H1 (cell line): ENCODE data around the gene SCN4A. TPM values are rescaled to one million over a fixed set of nuclear protein-coding genes. Genes with fewer than 3 reads are reported as not detected.

Experiments used
- CTCF ChIA-PET: fragments of 300-600 bp; sonication (Branson Sonifier 250); formaldehyde crosslinking; loops from one replicate; lab custom pipeline; 2021; ENCODE audit not compliant: partially characterized antibody; lab: Charles Lee
- POLR2A ChIA-PET: fragments of 300-600 bp; sonication (Branson Sonifier 250); formaldehyde crosslinking; loops from one replicate; lab custom pipeline; 2021; ENCODE audit warnings: inconsistent platforms; ENCODE audit not compliant: partially characterized antibody; lab: Charles Lee
- DNase-seq, 2 experiments: peaks; one replicate each; pipeline versions ENCODE4 v3.0.0 to v3.0.0-alpha.2; 2010 to 2022; ENCODE audit warnings: low spot score in 2 of 2, low read depth in 1 of 2, mixed read lengths in 1 of 2
- FAIRE-seq: peaks from 2 replicates; lab custom pipeline; 2011; peaks lifted over from hg19 to GRCh38; lab: Jason Lieb, UNC
- H2AFZ ChIP-seq: 2 replicates; pipeline ENCODE4 v1.8.1; 2012; ENCODE audit warnings: low read length, inconsistent platforms
- H2AK5ac ChIP-seq: 2 replicates; pipeline ENCODE4 v1.6.1; 2013; ENCODE audit warnings: low read depth, low read length
- H2BK120ac ChIP-seq: replicated peaks from 2 replicates; pipeline ENCODE3; 2013; ENCODE audit warnings: low read depth, low read length, inconsistent platforms
- H2BK12ac ChIP-seq: 2 replicates; pipeline ENCODE4 v1.6.1; 2013; ENCODE audit warnings: low read depth, low read length
- H2BK15ac ChIP-seq: 2 replicates; pipeline ENCODE4 v1.6.1; 2013; ENCODE audit warnings: low read length
- H2BK20ac ChIP-seq: 2 replicates; pipeline ENCODE4 v1.6.1; 2013; ENCODE audit warnings: low read length
- H2BK5ac ChIP-seq: 2 replicates; pipeline ENCODE4 v1.6.1; 2013; ENCODE audit warnings: low read depth, low read length
- H3K14ac ChIP-seq: 2 replicates; pipeline ENCODE4 v1.6.1; 2013; ENCODE audit warnings: inconsistent platforms; ENCODE audit not compliant: insufficient read length
- H3K18ac ChIP-seq: 2 replicates; pipeline ENCODE4 v1.6.1; 2013; ENCODE audit warnings: low read length; ENCODE audit errors: extremely low read depth
- H3K23ac ChIP-seq: 2 replicates; pipeline ENCODE4 v1.6.1; 2013; ENCODE audit warnings: inconsistent platforms; ENCODE audit not compliant: insufficient read length
- H3K23me2 ChIP-seq: 2 replicates; pipeline ENCODE4 v1.6.1; 2013; ENCODE audit warnings: low read depth, low read length
- H3K27ac ChIP-seq: 2 replicates; pipeline ENCODE4 v1.6.1; 2011; ENCODE audit warnings: low read depth, low read length, inconsistent platforms
- H3K27me3 ChIP-seq, 4 experiments: replicated peaks in 1 of 4; 1 replicate in 1 of 4; 2 replicates in 3 of 4; pipeline versions ENCODE4 v1.6.1 to v1.8.1; 2011 to 2013; ENCODE audit warnings: low read length in 3 of 4, mild to moderate bottlenecking in 3 of 4, inconsistent platforms in 2 of 4, mixed read lengths in 2 of 4, moderate library complexity in 1 of 4; ENCODE audit not compliant: control insufficient read depth in 3 of 4, insufficient read depth in 3 of 4; ENCODE audit errors: extremely low read depth in 1 of 4
- H3K36me3 ChIP-seq, 4 experiments: 2 replicates each; pipeline versions ENCODE4 v1.6.1 to v1.8.1; 2011 to 2013; ENCODE audit warnings: mild to moderate bottlenecking in 4 of 4, low read length in 3 of 4, moderate library complexity in 2 of 4, control low read depth in 1 of 4, inconsistent platforms in 1 of 4; ENCODE audit not compliant: insufficient read depth in 4 of 4, control insufficient read depth in 2 of 4
- H3K4ac ChIP-seq: replicated peaks from 2 replicates; pipeline ENCODE3; 2013; ENCODE audit warnings: low read length, low read depth, mixed read lengths, inconsistent platforms; ENCODE audit not compliant: insufficient read length
- H3K4me1 ChIP-seq, 4 experiments: replicated peaks in 1 of 4; 1 replicate in 1 of 4; 2 replicates in 3 of 4; pipeline versions ENCODE4 v1.6.1 to v1.8.1; 2011 to 2013; ENCODE audit warnings: low read length in 3 of 4, inconsistent platforms in 2 of 4, mixed read lengths in 1 of 4; ENCODE audit not compliant: insufficient read depth in 4 of 4, control insufficient read depth in 3 of 4
- H3K4me2 ChIP-seq, 2 experiments: 2 replicates each; pipeline versions ENCODE4 v1.6.1 to v1.8.1; 2011 to 2013; ENCODE audit warnings: low read depth in 2 of 2, low read length in 2 of 2, control low read depth in 1 of 2, inconsistent platforms in 1 of 2, mild to moderate bottlenecking in 1 of 2; ENCODE audit not compliant: insufficient read depth in 1 of 2
- H3K4me3 ChIP-seq, 4 experiments: fragments of 200-600, 300-600 bp in 1 of 4; sonication (generic), shearing (Covaris generic), sonication (Bioruptor Twin) in 1 of 4; 2 replicates each; pipeline versions ENCODE4 v1.5.1 to v1.8.1; 2011 to 2016; ENCODE audit warnings: low read length in 4 of 4, low read depth in 3 of 4, control low read depth in 2 of 4, inconsistent platforms in 2 of 4, mild to moderate bottlenecking in 2 of 4, mixed read lengths in 1 of 4, moderate library complexity in 1 of 4; ENCODE audit not compliant: insufficient read depth in 2 of 4; ENCODE audit errors: extremely low read depth in 1 of 4
- H3K56ac ChIP-seq: replicated peaks from 2 replicates; pipeline ENCODE3; 2013; ENCODE audit warnings: low read depth, mild to moderate bottlenecking, mixed read lengths, low read length, inconsistent platforms; ENCODE audit not compliant: insufficient read length
- H3K79me1 ChIP-seq: 2 replicates; pipeline ENCODE4 v1.6.1; 2013; ENCODE audit warnings: low read depth, low read length, control low read depth
- H3K79me2 ChIP-seq, 2 experiments: 2 replicates each; pipeline versions ENCODE4 v1.6.1 to v1.8.1; 2012 to 2013; ENCODE audit warnings: low read length in 2 of 2, mild to moderate bottlenecking in 2 of 2, inconsistent platforms in 1 of 2; ENCODE audit not compliant: insufficient read depth in 2 of 2, control insufficient read depth in 1 of 2
- H3K9ac ChIP-seq, 4 experiments: replicated peaks in 1 of 4; 1 replicate in 1 of 4; 2 replicates in 3 of 4; pipeline versions ENCODE4 v1.6.1 to v1.8.1; 2011 to 2013; ENCODE audit warnings: low read depth in 3 of 4, low read length in 3 of 4, control low read depth in 2 of 4, mild to moderate bottlenecking in 2 of 4, moderate library complexity in 2 of 4, inconsistent platforms in 1 of 4; ENCODE audit errors: extremely low read depth in 1 of 4
- H3K9me3 ChIP-seq, 2 experiments: 2 replicates each; pipeline versions ENCODE4 v1.6.1 to v1.8.1; 2012 to 2013; ENCODE audit warnings: mild to moderate bottlenecking in 2 of 2, moderate library complexity in 2 of 2, control low read depth in 1 of 2, inconsistent platforms in 1 of 2, low read depth in 1 of 2, low read length in 1 of 2, mixed read lengths in 1 of 2; ENCODE audit not compliant: insufficient read depth in 2 of 2
- H4K20me1 ChIP-seq, 2 experiments: replicated peaks in 1 of 2; 2 replicates each; pipeline versions ENCODE3 to v1.8.1; 2011 to 2013; ENCODE audit warnings: inconsistent platforms in 2 of 2, low read length in 2 of 2, mild to moderate bottlenecking in 1 of 2; ENCODE audit not compliant: insufficient read depth in 2 of 2, control insufficient read depth in 1 of 2
- H4K5ac ChIP-seq: 2 replicates; pipeline ENCODE4 v1.6.1; 2013; ENCODE audit warnings: low read length, low read depth, mixed read lengths, inconsistent platforms; ENCODE audit not compliant: insufficient read length
- H4K8ac ChIP-seq: 2 replicates; pipeline ENCODE4 v1.8.0; 2013; ENCODE audit warnings: mild to moderate bottlenecking, moderate library complexity, low read length, inconsistent platforms; ENCODE audit not compliant: insufficient read depth; ENCODE audit errors: extremely low read depth
- H4K91ac ChIP-seq: replicated peaks from 2 replicates; pipeline ENCODE3; 2013; ENCODE audit warnings: low read length, mixed read lengths, inconsistent platforms; ENCODE audit not compliant: insufficient read length
- ATF3 ChIP-seq: IDR thresholded peaks from 2 replicates; pipeline ENCODE4 v1.6.1; 2011; ENCODE audit warnings: low read depth, mild to moderate bottlenecking, low read length; ENCODE audit not compliant: insufficient read depth
- CBX5 ChIP-seq: fragments of 300-800, 300-1000 bp; sonication (generic); IDR thresholded peaks from 2 replicates; pipeline ENCODE4 v1.7.1; 2016; ENCODE audit warnings: antibody characterized with exemption, low read length, low read depth
- JUND ChIP-seq: IDR thresholded peaks from 2 replicates; pipeline ENCODE4 v1.6.1; 2011; ENCODE audit warnings: mild to moderate bottlenecking, improper control_type of control experiment, low read length
- KDM4A ChIP-seq: IDR thresholded peaks from one replicate; pipeline ENCODE4 v1.7.1; 2012; ENCODE audit warnings: low read depth, mild to moderate bottlenecking, moderate library complexity, low read length, inconsistent platforms; ENCODE audit not compliant: severe bottlenecking
- NANOG ChIP-seq: IDR thresholded peaks from 2 replicates; pipeline ENCODE4 v1.6.1; 2011; ENCODE audit warnings: low read length, low read depth, mild to moderate bottlenecking, inconsistent platforms; ENCODE audit not compliant: insufficient read depth, poor library complexity, severe bottlenecking
- POLR2A ChIP-seq, 2 experiments: IDR thresholded peaks; 1 replicate in 1 of 2; 2 replicates in 1 of 2; pipeline ENCODE4 v1.6.1; 2011; ENCODE audit warnings: low read depth in 2 of 2, low read length in 2 of 2, mild to moderate bottlenecking in 2 of 2; ENCODE audit errors: control extremely low read depth in 1 of 2
- RAD21 ChIP-seq, 2 experiments: IDR thresholded peaks in 1 of 2; conservative IDR thresholded peaks in 1 of 2; 2 replicates each; pipeline ENCODE4 v1.6.1; 2011; ENCODE audit warnings: low read depth in 2 of 2, low read length in 2 of 2, improper control_type of control experiment in 1 of 2, inconsistent platforms in 1 of 2, mild to moderate bottlenecking in 1 of 2, moderate library complexity in 1 of 2
- RXRA ChIP-seq: IDR thresholded peaks from 2 replicates; pipeline ENCODE4 v1.6.1; 2011; ENCODE audit warnings: low read depth, mild to moderate bottlenecking, low read length, moderate library complexity; ENCODE audit not compliant: insufficient read depth
- TAF7 ChIP-seq: optimal IDR thresholded peaks from 2 replicates; pipeline ENCODE3; 2011; ENCODE audit warnings: low read depth, mild to moderate bottlenecking, inconsistent platforms, low read length, moderate library complexity, borderline replicate concordance
- TBP ChIP-seq: IDR thresholded peaks from 2 replicates; pipeline ENCODE4 v1.6.1; 2011; ENCODE audit warnings: low read depth, low read length, improper control_type of control experiment
- TCF12 ChIP-seq: IDR thresholded peaks from 2 replicates; pipeline ENCODE4 v1.6.1; 2011; ENCODE audit warnings: low read depth, mild to moderate bottlenecking, low read length
- ZNF274 ChIP-seq: IDR thresholded peaks from 2 replicates; pipeline ENCODE4 v1.7.0; 2012; ENCODE audit warnings: low read length, borderline replicate concordance; ENCODE audit errors: extremely low read depth
- WGBS, 2 experiments: shearing (Covaris generic) in 1 of 2; methylation state at CpG; one replicate each; pipeline versions ENCODE4 v1.1.6 to v1.1.7; 2013 to 2015; ENCODE audit warnings: low lambda C conversion rate in 2 of 2, mixed read lengths in 2 of 2, inconsistent platforms in 1 of 2, low coverage in 1 of 2, missing lambda C conversion rate in 1 of 2; ENCODE audit not compliant: insufficient replicate concordance in 2 of 2, insufficient coverage in 1 of 2, insufficient read length in 1 of 2; ENCODE audit errors: extremely low coverage in 1 of 2, missing lambda C conversion rate in 1 of 2; 5-methylcytosine and 5-hydroxymethylcytosine counted together
- polyA plus RNA-seq, 7 experiments: library from polyadenylated mRNA; depleted of rRNA in 3 of 7; stranded (reverse) in 5 of 7; unstranded in 2 of 7; fragments of >200 nt in 5 of 7; fragments of 200-250 nt in 2 of 7; gene quantifications; 1 replicate in 5 of 7; 2 replicates in 1 of 7; 4 replicates in 1 of 7; pipeline versions ENCODE4 v1.2.1 to v1.2.3, GENCODE V29; 2011 to 2013; ENCODE audit warnings: missing spikeins in 2 of 7, mixed read lengths in 2 of 7
- total RNA-seq: library from RNA; stranded (reverse); fragmentation: NEBNext Ultra II Directional; extraction: Animal tissue kit (Norgen Biotek cat#: 25700); gene quantifications from 2 replicates; pipeline ENCODE4 v1.2.1, GENCODE V29; 2021

SCN4A gene
- total and polyA plus RNA-seq, 2 of the 8 experiments (the other 6 are each of a cell fraction or from before 2014, with no cell fraction given): 5.0 to 8.5 TPM

DNA sequence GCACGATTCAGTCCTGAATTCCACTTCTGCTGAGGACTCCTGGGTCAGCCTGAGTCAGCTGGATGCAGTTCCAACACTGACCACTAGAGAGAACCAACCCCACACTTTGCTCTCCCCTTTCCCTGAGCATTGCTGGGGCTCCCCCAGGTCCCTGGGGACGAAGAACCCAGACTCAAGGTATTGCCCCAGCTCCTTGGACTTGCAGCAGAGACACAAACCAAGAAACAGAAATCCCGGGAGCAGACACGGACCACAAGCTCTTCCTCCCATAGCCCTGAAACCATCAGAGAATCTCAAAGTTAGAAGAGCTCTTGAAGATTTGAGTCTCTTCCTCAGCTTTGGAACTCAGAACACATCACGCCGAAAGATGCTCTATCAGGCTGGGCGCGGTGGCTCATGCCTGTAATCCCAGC, 53.4 kb downstream of the SCN4A start:
- Histone ChIP-seq H2AK5ac (no peak overlapping the region), H3K56ac (no peak overlapping the region), H3K18ac (no peak overlapping the region), H4K20me1 (no peaks in the 10 kb centered on the region), H2BK120ac (no peak overlapping the region), H3K23me2 (no peaks in the 10 kb centered on the region; the same call in 1 of the 2 replicates), H3K4ac (no peak overlapping the region), H3K27me3 (no peaks in the 10 kb centered on the region), H2BK20ac (no peak overlapping the region), H3K9ac (no peak overlapping the region), H2AFZ (0 out of 2 replicates have a peak overlapping the region, but pooled peaks have one; percentile 63), H2BK12ac (peak overlapping the region; percentile 68; the same call in 1 of the 2 replicates), H3K79me1 (no peaks in the 10 kb centered on the region), H3K4me2 (no peak overlapping the region; a peak in 1 of 4 replicates), H3K23ac (no peak overlapping the region), H4K8ac (peak overlapping the region; percentile 71; the same call in 1 of the 2 replicates), H3K27ac (no peak overlapping the region), H3K36me3 (no peaks in the 10 kb centered on the region), H3K4me1 (peaks cover 0 to 5% (median under 1%) of the 10 kb centered on the region in 4 experiments; a peak in 3 of 7 replicates), H2BK5ac (no peak overlapping the region), H4K91ac (no peak overlapping the region), H2BK15ac (no peak overlapping the region), H4K5ac (no peak overlapping the region), H3K9me3 (no peaks in the 10 kb centered on the region), H3K14ac (no peak overlapping the region), H3K79me2 (no peaks in the 10 kb centered on the region), H3K4me3 (no peak overlapping the region)
- peak in 1 of 2 experiments; percentile 85 for DNase-seq
- 64% methylated on average over 8 of the region's 8 CpGs; no CpG with 5 or more reads in 1 of the 2 experiments for WGBS, 2 experiments
- ChIA-PET CTCF (interaction anchor here (0.7 to 11.2 kb wide), 46 partner anchors 8 to 315 kb away, joined by 3 to 270 read pairs (median 8); partner anchors contain the start of genes CD79B, CSHL1, GH2 and PRR29), POLR2A (interaction anchor here (1.0 to 2.5 kb wide), 6 partner anchors 13 to 586 kb away, joined by 3 to 13 read pairs (median 4); partner anchors contain the start of gene CD79B)
- no peak for FAIRE-seq
- no peak for TF ChIP-seq ATF3
- no peak for TF ChIP-seq TAF7
- no peak for TF ChIP-seq NANOG
- 0 out of 2 replicates have a peak, but pooled peaks have one; percentile 7 for TF ChIP-seq JUND
- TF ChIP-seq ZNF274: no peak
- no peak for TF ChIP-seq KDM4A
- no peak for TF ChIP-seq POLR2A (IDR thresholded peaks at IDR 0.05; ENCODE audit: control extremely low read depth in 1 of 2, low read depth in 2 of 2, low read length in 2 of 2)
- no peak for TF ChIP-seq RXRA
- peak; percentile 89 to 94 for TF ChIP-seq RAD21 (IDR thresholded peaks at IDR 0.05 in 1 of 2, conservative IDR thresholded peaks at IDR 0.05 in 1 of 2; ENCODE audit: low read depth in 2 of 2, low read length in 2 of 2)
- TF ChIP-seq TBP: no peak
- no peak for TF ChIP-seq CBX5
- TF ChIP-seq TCF12: no peak
